Esophagus muscularis mucosa (tissue), 4 donors: Measurements from ENCODE around the gene ABR. TPM values are rescaled to one million over a fixed set of nuclear protein-coding genes. Genes with fewer than 3 reads are reported as not detected.
A peak's percentile ranks its signal among the peaks of the same experiment; 100 is the strongest.

Experiments used
- DNase-seq: peaks from one replicate; pipeline ENCODE4 v3.0.0-alpha.2; 2017; ENCODE audit errors: extremely low spot score
- H3K27ac ChIP-seq, 4 donors: fragments of 200-600 bp; sonication (generic); replicated peaks in 1 of 4; 1 replicate in 3 of 4; 2 replicates in 1 of 4; pipeline ENCODE4 v1.5.1; 2016 to 2019; ENCODE audit warnings: mild to moderate bottlenecking in 1 of 4
- H3K27me3 ChIP-seq, 4 donors: fragments of 200-600 bp; sonication (generic); one replicate each; pipeline versions ENCODE4 v1.5.1 to v1.6.0; 2016 to 2019
- H3K36me3 ChIP-seq, 4 donors: fragments of 200-600 bp; sonication (generic); one replicate each; pipeline ENCODE4 v1.5.1; 2016 to 2019
- H3K4me1 ChIP-seq, 4 donors: fragments of 200-600 bp; sonication (generic); one replicate each; pipeline ENCODE4 v1.5.1; 2016 to 2019
- H3K4me3 ChIP-seq, 4 donors: fragments of 200-600 bp; sonication (generic); 1 replicate in 2 of 4; 2 replicates in 2 of 4; pipeline ENCODE4 v1.5.1; 2016 to 2019; ENCODE audit warnings: mild to moderate bottlenecking in 4 of 4, moderate library complexity in 1 of 4
- H3K9me3 ChIP-seq, 4 donors: fragments of 200-600 bp; sonication (generic); 1 replicate in 3 of 4; 2 replicates in 1 of 4; pipeline ENCODE4 v1.5.1; 2016 to 2019
- CTCF ChIP-seq, 3 experiments: fragments of 200-600 bp in 2 of 3; fragments of 450-650 bp in 1 of 3; sonication (generic) in 2 of 3; IDR thresholded peaks; one replicate each; pipeline ENCODE4 v1.5.1; 2017 to 2019; ENCODE audit warnings: antibody characterized with exemption in 3 of 3, mild to moderate bottlenecking in 2 of 3, moderate library complexity in 1 of 3
- EP300 ChIP-seq: sonication (generic); formaldehyde crosslinking; IDR thresholded peaks from one replicate; pipeline ENCODE4 v1.6.1; 2017; ENCODE audit warnings: antibody characterized with exemption
- POLR2A ChIP-seq: fragments of 450-650 bp; IDR thresholded peaks from one replicate; pipeline ENCODE4 v1.6.1; 2017; ENCODE audit warnings: antibody characterized with exemption, moderate library complexity, mild to moderate bottlenecking, low read depth
- POLR2AphosphoS5 ChIP-seq, 2 donors: sonication (generic); formaldehyde crosslinking; IDR thresholded peaks; one replicate each; pipeline ENCODE4 v1.6.1; 2017; ENCODE audit warnings: antibody characterized with exemption in 2 of 2
- WGBS: methylation state at CpG from one replicate; pipeline ENCODE4 v1.1.5; 2018; 5-methylcytosine and 5-hydroxymethylcytosine counted together
- intact Hi-C: fragments of 100-400 bp; cut with DNase I; formaldehyde crosslinking; loops from one replicate; pipeline ENCODE4 v1.15.1; 2023
- total RNA-seq, 4 donors: library from RNA; depleted of rRNA; stranded (reverse); fragments of >200 nt; gene quantifications; one replicate each; pipeline versions ENCODE4 v1.1.0 to v1.2.1, GENCODE V29; 2016

ABR gene
- total RNA-seq, 4 donors from 2014 or later, result 98.4 to 142 (median 114) TPM

DNA sequence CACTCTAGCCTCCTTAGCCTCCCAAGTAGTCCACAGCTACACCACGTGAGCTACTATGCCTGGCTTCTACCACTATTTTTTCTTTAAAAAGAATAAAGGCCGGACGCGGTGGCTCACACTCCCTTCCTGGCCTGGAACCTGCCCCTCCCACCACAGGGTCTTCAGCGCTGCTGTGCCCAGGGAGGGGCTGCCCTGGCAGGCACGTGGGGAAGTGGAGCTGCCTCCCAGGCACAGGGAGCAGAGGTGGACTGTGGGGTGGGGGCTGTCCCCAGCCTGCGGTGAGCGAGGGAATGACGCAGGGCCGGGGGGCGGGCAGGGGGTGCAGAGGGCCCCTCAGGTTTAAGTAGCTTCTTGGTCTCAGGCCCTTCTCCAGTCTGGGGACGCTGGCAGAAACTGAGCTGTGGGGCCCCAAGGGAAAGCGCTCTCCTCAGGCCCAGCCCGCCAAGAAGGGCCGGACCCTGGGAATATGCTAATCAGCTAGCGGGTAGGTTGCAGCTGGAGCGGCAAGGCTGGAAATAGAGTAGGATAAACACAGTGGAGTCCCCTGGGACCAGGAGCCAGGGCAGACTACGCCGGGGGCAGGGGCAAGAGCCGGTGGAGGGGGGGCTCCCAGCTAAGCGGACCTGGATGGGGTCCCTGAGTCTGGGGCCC lies 136.1 kb downstream of the ABR start:
- 21% methylated on average over 18 of the region's 21 CpGs for WGBS
- peak overlapping the region; percentile 83 to 93 (median 88) for H3K27ac ChIP-seq
- peak in 1 of 2 donors; percentile 49 for TF ChIP-seq POLR2AphosphoS5 (IDR thresholded peaks at IDR 0.05)
- no peak for TF ChIP-seq POLR2A
- intact Hi-C loops, result no loop called here
- H3K9me3 ChIP-seq, result no peaks in the 10 kb centered on the region
- peaks cover 62 to 89% (median 83%) of the 10 kb centered on the region in 4 donors for H3K4me1 ChIP-seq
- H3K27me3 ChIP-seq, result no peaks in the 10 kb centered on the region
- H3K36me3 ChIP-seq, result peaks cover 0 to 28% (median 13%) of the 10 kb centered on the region in 4 donors
- no peak for DNase-seq
- peak overlapping the region; percentile 14 to 40 (median 32) for H3K4me3 ChIP-seq

DNA sequence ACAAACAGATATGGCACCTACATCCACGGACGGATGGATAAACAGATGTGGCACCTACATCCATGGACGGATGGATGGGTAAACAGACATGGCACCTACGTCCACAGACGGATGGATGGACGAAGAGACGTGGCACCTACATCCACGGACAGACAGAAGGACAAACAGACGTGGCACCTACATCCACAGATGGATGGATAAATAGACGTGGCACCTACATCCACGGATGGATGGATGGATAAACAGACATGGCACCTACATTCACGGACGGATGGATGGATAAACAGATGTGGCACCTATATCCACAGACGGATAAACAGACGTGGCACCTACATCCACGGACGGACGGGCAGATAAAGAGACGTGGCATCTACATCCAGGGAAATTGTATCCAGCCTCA lies 137.3 kb downstream of the ABR start:
- intact Hi-C loops, result no loop called here
- Histone ChIP-seq H3K27ac (peak overlapping the region in 2 of 4 donors; percentile 92 to 93), H3K4me1 (peaks cover 58 to 83% (median 76%) of the 10 kb centered on the region in 4 donors), H3K27me3 (no peaks in the 10 kb centered on the region), H3K4me3 (no peak overlapping the region), H3K36me3 (peaks cover 0 to 24% (median 11%) of the 10 kb centered on the region in 4 donors), H3K9me3 (no peaks in the 10 kb centered on the region)
- WGBS, result 84% methylated on average over 19 of the region's 19 CpGs
- TF ChIP-seq POLR2A, result no peak
- no peak for TF ChIP-seq POLR2AphosphoS5 (IDR thresholded peaks at IDR 0.05)
- no peak for TF ChIP-seq CTCF (IDR thresholded peaks at IDR 0.05)
- no peak for TF ChIP-seq EP300
- DNase-seq, result no peak

- Histone ChIP-seq H3K9me3 (no peaks in the 10 kb centered on the region), H3K27ac (peak overlapping the region in 1 of 4 donors; percentile 14), H3K36me3 (peaks cover 0 to 21% (median 13%) of the 10 kb centered on the region in 4 donors), H3K4me1 (peaks cover 53 to 75% (median 69%) of the 10 kb centered on the region in 4 donors), H3K27me3 (no peaks in the 10 kb centered on the region), H3K4me3 (no peak overlapping the region)
- DNase-seq, result no peak
- 92% methylated on average over 9 of the region's 9 CpGs for WGBS
- intact Hi-C loops, result no loop called here
- TF ChIP-seq CTCF (IDR thresholded peaks at IDR 0.05), result no peak
- TF ChIP-seq POLR2AphosphoS5 (IDR thresholded peaks at IDR 0.05), result no peak
- no peak for TF ChIP-seq EP300
- no peak for TF ChIP-seq POLR2A
Observed at GRCh38 chr17:1041746-1042145, 138.0 kb downstream of the ABR start.

DNA sequence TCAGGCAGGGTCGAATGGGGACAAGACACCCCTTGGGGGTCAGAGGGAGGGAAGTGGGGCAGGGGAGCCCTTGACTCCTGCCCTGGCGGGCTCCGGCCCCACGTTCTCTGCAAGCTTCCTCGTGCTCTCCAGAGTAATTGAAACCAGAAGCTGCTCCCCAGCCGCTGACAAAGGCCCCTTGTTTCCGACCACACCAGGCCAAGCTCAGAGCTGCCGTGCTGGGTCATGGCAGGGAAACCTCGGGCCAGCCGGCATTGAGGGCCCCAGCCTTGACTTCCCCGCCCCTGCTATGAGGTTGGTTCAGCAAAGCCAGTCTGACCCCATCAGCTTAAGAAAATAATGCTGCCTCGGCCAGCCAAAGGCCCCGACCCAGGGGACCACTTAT lies 139.6 kb downstream of the ABR start:
- H3K4me3 ChIP-seq, result peak overlapping the region in 3 of 4 donors; percentile 17 to 35 (median 20)
- no peaks in the 10 kb centered on the region for H3K27me3 ChIP-seq
- H3K27ac ChIP-seq, result peak overlapping the region; percentile 49 to 79 (median 72)
- 67% methylated on average over 13 of the region's 13 CpGs for WGBS
- intact Hi-C loops, result no loop called here
- H3K36me3 ChIP-seq, result peaks cover 0 to 20% (median 12%) of the 10 kb centered on the region in 4 donors
- H3K9me3 ChIP-seq, result no peaks in the 10 kb centered on the region
- peaks cover 56 to 71% (median 64%) of the 10 kb centered on the region in 4 donors for H3K4me1 ChIP-seq
- DNase-seq, result no peak
- TF ChIP-seq CTCF (IDR thresholded peaks at IDR 0.05), result no peak
- no peak for TF ChIP-seq EP300
- TF ChIP-seq POLR2A, result no peak
- no peak for TF ChIP-seq POLR2AphosphoS5 (IDR thresholded peaks at IDR 0.05)

GRCh38 chr17:1039511-1040215 lies 140.1 kb downstream of the ABR start:
- H3K4me3 ChIP-seq, result peak overlapping the region in 3 of 4 donors; percentile 17 to 35 (median 20)
- intact Hi-C loops, result no loop called here
- no peaks in the 10 kb centered on the region for H3K27me3 ChIP-seq
- 72% methylated on average over 23 of the region's 30 CpGs for WGBS
- peaks cover 52 to 68% (median 59%) of the 10 kb centered on the region in 4 donors for H3K4me1 ChIP-seq
- TF ChIP-seq POLR2A (no peak), POLR2AphosphoS5 (IDR thresholded peaks at IDR 0.05) (peak; percentile 31 to 45)
- peaks cover 0 to 21% (median 13%) of the 10 kb centered on the region in 4 donors for H3K36me3 ChIP-seq
- peak overlapping the region; percentile 49 to 79 (median 72) for H3K27ac ChIP-seq
- no peaks in the 10 kb centered on the region for H3K9me3 ChIP-seq
- DNase-seq, result peak; percentile 94
